PFSK-1 (cell line): ENCODE measurements around the gene C11orf21.

Source experiments
- FOXP2 ChIP-seq: optimal IDR thresholded peaks from 2 replicates; pipeline ENCODE3; 2011; ENCODE audit warnings: borderline replicate concordance, control low read depth, inconsistent platforms; ENCODE audit not compliant: insufficient read depth; ENCODE audit errors: extremely low read length, extremely low read depth
- POLR2AphosphoS5 ChIP-seq: IDR thresholded peaks from 2 replicates; pipeline ENCODE4 v1.6.1; 2012; ENCODE audit warnings: low read depth, mild to moderate bottlenecking, control low read depth, low read length, moderate library complexity
- TAF1 ChIP-seq: IDR thresholded peaks from 2 replicates; pipeline ENCODE4 v1.6.1; 2012; ENCODE audit warnings: low read length, control low read depth, borderline replicate concordance; ENCODE audit not compliant: insufficient read depth
- TF ChIP-seq, protein P1 (sequence below), 2 experiments: IDR thresholded peaks; 2 replicates each; pipeline versions ENCODE4 v1.6.1 to v1.8.0; 2011 to 2012; ENCODE audit warnings: low read depth in 2 of 2, low read length in 2 of 2, control low read depth in 1 of 2, inconsistent platforms in 1 of 2, mild to moderate bottlenecking in 1 of 2, moderate library complexity in 1 of 2; ENCODE audit not compliant: insufficient read depth in 1 of 2

DNA sequence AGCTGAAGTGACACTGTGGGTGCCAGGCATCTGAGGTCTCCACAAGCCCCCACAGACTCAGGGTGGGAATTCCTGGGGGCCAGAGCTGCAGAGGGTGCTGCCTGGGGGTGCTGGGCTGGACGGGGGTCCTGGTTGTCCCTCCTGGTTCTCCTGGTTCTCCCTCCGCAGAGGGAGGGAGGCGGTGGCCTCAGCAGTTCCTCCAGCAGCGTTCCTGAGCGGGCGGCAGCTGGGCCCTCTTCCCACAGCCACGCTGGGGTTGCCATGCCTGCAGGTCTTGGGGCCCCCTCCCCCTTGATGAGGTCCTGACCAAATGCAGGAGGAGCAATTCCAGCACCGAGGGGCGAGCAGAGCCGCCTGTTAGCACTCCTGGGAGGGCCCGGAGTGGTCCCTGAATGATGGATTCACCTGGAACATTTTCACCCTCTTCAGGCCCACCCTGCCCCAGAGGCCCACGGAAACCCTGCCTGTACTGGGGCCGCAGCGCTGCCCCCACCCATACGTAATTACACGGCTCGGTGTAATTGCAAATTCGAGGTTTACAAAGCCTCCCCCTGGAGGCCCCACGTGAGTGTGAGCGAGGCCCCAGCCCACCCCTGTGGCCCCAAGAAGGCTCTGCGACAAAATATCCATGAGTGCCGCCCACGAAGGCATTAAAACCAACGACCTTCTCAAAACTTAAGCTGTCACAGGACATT is 635 bp downstream of the C11orf21 start:
- TF ChIP-seq POLR2AphosphoS5 (no peak), TAF1 (no peak), FOXP2 (no peak)
- TF ChIP-seq, protein P1, sequence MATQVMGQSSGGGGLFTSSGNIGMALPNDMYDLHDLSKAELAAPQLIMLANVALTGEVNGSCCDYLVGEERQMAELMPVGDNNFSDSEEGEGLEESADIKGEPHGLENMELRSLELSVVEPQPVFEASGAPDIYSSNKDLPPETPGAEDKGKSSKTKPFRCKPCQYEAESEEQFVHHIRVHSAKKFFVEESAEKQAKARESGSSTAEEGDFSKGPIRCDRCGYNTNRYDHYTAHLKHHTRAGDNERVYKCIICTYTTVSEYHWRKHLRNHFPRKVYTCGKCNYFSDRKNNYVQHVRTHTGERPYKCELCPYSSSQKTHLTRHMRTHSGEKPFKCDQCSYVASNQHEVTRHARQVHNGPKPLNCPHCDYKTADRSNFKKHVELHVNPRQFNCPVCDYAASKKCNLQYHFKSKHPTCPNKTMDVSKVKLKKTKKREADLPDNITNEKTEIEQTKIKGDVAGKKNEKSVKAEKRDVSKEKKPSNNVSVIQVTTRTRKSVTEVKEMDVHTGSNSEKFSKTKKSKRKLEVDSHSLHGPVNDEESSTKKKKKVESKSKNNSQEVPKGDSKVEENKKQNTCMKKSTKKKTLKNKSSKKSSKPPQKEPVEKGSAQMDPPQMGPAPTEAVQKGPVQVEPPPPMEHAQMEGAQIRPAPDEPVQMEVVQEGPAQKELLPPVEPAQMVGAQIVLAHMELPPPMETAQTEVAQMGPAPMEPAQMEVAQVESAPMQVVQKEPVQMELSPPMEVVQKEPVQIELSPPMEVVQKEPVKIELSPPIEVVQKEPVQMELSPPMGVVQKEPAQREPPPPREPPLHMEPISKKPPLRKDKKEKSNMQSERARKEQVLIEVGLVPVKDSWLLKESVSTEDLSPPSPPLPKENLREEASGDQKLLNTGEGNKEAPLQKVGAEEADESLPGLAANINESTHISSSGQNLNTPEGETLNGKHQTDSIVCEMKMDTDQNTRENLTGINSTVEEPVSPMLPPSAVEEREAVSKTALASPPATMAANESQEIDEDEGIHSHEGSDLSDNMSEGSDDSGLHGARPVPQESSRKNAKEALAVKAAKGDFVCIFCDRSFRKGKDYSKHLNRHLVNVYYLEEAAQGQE (IDR thresholded peaks at IDR 0.05; ENCODE audit: insufficient read depth in 1 of 2, low read depth in 2 of 2, low read length in 2 of 2), result no peak
